ENCODE measurements around the gene PMPCA. TPM values are rescaled to one million over a fixed set of nuclear protein-coding genes. Genes with fewer than 3 reads are reported as not detected.

The PMPCA gene
- total RNA-seq, 2 experiments from 2014 or later = 107 to 109 TPM

DNA sequence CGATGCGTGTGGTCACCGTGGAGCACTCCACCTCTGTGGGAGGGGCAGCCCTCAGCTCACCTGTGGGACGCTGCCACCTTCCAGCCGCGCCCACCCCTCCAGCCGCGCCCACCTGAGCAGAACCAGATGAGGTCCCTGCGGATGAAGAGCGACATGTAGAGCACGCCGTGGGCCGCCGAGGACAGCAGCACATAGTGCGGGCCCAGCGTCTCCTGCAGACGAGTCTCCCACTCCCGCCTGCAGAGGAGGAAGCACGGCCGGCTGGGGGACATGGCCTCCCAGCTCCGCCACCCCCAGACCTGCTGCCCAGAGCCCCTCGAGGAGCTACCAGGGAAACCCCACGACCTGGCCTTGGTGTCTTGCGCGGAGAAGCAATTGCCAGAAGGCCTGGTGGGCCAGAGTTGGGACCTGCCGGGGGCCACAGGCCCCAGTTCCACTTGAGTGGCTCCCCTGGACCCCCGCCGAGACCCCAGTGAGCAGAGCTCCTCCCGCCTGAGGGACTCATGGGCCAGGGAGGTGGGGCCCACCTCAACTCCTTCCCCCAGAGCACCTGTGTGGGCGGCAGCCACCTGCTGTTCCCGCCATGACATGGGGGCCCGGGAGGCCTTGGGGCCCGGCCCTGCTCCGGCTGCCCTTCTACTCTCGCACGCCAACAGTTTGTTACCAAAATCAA is 22.7 kb downstream of the PMPCA start:
- intact Hi-C loops (cut with DNase I, micrococcal nuclease) = no loop called here
- Histone ChIP-seq H3K27me3 (ENCODE audit: control insufficient read depth in 1 of 2, insufficient read depth in 2 of 2, low read length in 2 of 2) (no peaks in the 10 kb centered on the region), H3K4me1 (ENCODE audit: insufficient read depth, low read length) (peaks cover 23% of the 10 kb centered on the region), H3K9me3 (ENCODE audit: control insufficient read depth in 1 of 2, insufficient read depth in 1 of 2, low read length in 2 of 2) (no peaks in the 10 kb centered on the region), H3K27ac (ENCODE audit: low read depth in 1 of 2, low read length in 2 of 2) (no peak overlapping the region), H3K4me3 (ENCODE audit: low read length) (no peak overlapping the region), H3K36me3 (ENCODE audit: insufficient read depth, low read length) (peaks cover 23% of the 10 kb centered on the region)
- peaks cover 18% of the 10 kb centered on the region for H3K4me1 Mint-ChIP-seq (ENCODE audit: low read depth)
- H3K27ac Mint-ChIP-seq = no peak overlapping the region
- H3K36me3 Mint-ChIP-seq (ENCODE audit: low read depth) = peaks cover 22% of the 10 kb centered on the region
- POLR2A ChIA-PET = no interaction called here
- TF ChIP-seq, protein P1, sequence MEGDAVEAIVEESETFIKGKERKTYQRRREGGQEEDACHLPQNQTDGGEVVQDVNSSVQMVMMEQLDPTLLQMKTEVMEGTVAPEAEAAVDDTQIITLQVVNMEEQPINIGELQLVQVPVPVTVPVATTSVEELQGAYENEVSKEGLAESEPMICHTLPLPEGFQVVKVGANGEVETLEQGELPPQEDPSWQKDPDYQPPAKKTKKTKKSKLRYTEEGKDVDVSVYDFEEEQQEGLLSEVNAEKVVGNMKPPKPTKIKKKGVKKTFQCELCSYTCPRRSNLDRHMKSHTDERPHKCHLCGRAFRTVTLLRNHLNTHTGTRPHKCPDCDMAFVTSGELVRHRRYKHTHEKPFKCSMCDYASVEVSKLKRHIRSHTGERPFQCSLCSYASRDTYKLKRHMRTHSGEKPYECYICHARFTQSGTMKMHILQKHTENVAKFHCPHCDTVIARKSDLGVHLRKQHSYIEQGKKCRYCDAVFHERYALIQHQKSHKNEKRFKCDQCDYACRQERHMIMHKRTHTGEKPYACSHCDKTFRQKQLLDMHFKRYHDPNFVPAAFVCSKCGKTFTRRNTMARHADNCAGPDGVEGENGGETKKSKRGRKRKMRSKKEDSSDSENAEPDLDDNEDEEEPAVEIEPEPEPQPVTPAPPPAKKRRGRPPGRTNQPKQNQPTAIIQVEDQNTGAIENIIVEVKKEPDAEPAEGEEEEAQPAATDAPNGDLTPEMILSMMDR (IDR thresholded peaks at IDR 0.05) = no peak
- CTCF ChIA-PET = no interaction called here
- H3K9me3 Mint-ChIP-seq = no peaks in the 10 kb centered on the region
- peak in 1 of 14 experiments; percentile 27 for DNase-seq
- no peaks in the 10 kb centered on the region for H3K27me3 Mint-ChIP-seq
- ATAC-seq (ENCODE audit: poor library complexity) = no peak
- no peak overlapping the region for H3K4me3 Mint-ChIP-seq

DNA sequence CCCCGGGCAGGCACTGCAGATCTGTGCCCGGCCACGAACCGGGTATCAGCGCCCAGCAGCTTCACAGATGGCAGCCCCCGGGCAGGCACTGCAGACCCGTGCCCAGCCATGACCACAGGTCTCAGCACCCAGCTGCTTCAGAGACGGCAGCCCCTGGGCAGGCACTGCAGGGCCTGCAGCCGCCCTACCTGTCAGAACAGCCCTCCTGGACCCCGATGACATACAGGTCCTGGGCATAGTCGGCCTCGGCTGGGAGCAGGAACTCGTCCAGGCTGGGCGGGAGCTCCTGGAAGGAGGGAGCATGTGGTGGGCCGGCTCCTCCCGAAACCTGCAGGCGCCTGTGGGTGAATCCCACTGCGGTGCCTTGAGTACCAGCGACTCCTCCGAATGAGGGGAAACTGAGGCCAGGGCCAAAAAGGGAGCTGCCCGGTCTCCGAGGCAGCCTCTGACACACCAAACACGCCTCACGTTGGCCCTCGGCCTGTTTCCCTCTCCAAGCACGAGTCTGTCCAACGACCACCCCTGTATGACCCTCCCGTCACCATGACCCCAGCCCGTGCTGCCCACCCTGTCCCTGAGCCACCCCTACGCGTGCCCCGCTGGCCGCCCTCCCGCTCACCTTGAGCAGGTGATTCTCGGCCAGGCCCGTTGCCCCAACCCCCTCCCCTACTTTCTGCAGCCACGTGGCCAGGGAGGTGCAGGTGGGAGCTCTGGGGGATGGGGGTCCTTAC is 23.6 kb downstream of the PMPCA start:
- ChIA-PET CTCF (no interaction called here), POLR2A (no interaction called here)
- H3K27ac ChIP-seq (ENCODE audit: low read depth in 1 of 2, low read length in 2 of 2) = no peak overlapping the region
- intact Hi-C loops (cut with DNase I, micrococcal nuclease) = no loop called here
- H3K9me3 Mint-ChIP-seq = no peaks in the 10 kb centered on the region
- peaks cover 30% of the 10 kb centered on the region for H3K4me1 ChIP-seq (ENCODE audit: insufficient read depth, low read length)
- peak in 1 of 14 experiments; percentile 27 for DNase-seq
- no peaks in the 10 kb centered on the region for H3K9me3 ChIP-seq (ENCODE audit: control insufficient read depth in 1 of 2, insufficient read depth in 1 of 2, low read length in 2 of 2)
- no peaks in the 10 kb centered on the region for H3K27me3 ChIP-seq (ENCODE audit: control insufficient read depth in 1 of 2, insufficient read depth in 2 of 2, low read length in 2 of 2)
- H3K4me3 Mint-ChIP-seq = no peak overlapping the region
- H3K27ac Mint-ChIP-seq = no peak overlapping the region
- ATAC-seq (ENCODE audit: poor library complexity) = no peak
- no peak overlapping the region for H3K4me3 ChIP-seq (ENCODE audit: low read length)
- H3K36me3 ChIP-seq (ENCODE audit: insufficient read depth, low read length) = peaks cover 23% of the 10 kb centered on the region
- peaks cover 21% of the 10 kb centered on the region for H3K4me1 Mint-ChIP-seq (ENCODE audit: low read depth)
- peaks cover 21% of the 10 kb centered on the region for H3K36me3 Mint-ChIP-seq (ENCODE audit: low read depth)
- no peaks in the 10 kb centered on the region for H3K27me3 Mint-ChIP-seq
- TF ChIP-seq, protein P1 (IDR thresholded peaks at IDR 0.05) = no peak

DNA sequence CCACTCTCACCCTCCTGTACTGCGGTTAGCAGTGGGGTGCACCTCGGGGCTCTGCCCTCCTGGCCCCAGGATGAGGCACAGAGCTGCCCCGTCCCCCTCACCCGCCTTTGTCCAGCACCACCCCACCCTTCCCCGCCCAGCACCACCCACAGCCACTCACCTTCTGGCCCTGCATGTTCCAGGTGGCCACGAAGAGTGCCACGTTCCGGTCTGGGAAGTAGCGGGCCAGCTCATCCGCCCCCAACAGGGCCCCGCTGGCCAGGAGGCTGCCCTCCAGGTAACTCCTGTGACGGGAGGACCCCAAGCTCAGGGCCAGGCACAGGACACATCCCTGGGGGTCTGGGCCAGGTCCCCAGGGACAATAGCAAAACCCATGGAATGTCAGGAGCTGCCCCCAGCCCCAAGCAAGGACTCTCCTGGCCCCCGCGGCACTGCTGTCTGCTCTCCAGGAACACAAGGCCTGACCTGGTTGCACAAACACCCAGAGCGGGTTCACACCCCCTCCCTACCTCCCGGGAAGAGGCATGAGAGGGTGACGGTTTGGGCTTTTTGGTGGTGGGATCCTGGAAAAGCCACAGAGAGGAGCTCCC is 24.2 kb downstream of the PMPCA start:
- Histone ChIP-seq H3K27ac (ENCODE audit: low read depth in 1 of 2, low read length in 2 of 2) (no peak overlapping the region), H3K4me1 (ENCODE audit: insufficient read depth, low read length) (peaks cover 30% of the 10 kb centered on the region), H3K27me3 (ENCODE audit: control insufficient read depth in 1 of 2, insufficient read depth in 2 of 2, low read length in 2 of 2) (no peaks in the 10 kb centered on the region), H3K4me3 (ENCODE audit: low read length) (no peak overlapping the region), H3K36me3 (ENCODE audit: insufficient read depth, low read length) (peaks cover 19% of the 10 kb centered on the region), H3K9me3 (ENCODE audit: control insufficient read depth in 1 of 2, insufficient read depth in 1 of 2, low read length in 2 of 2) (no peaks in the 10 kb centered on the region)
- peaks cover 21% of the 10 kb centered on the region for H3K4me1 Mint-ChIP-seq (ENCODE audit: low read depth)
- intact Hi-C loops (cut with DNase I, micrococcal nuclease) = no loop called here
- TF ChIP-seq, protein P1 (IDR thresholded peaks at IDR 0.05) = no peak
- DNase-seq = no peak
- no peaks in the 10 kb centered on the region for H3K9me3 Mint-ChIP-seq
- no peak overlapping the region for H3K4me3 Mint-ChIP-seq
- H3K27ac Mint-ChIP-seq = no peak overlapping the region
- peaks cover 16% of the 10 kb centered on the region for H3K36me3 Mint-ChIP-seq (ENCODE audit: low read depth)
- H3K27me3 Mint-ChIP-seq = no peaks in the 10 kb centered on the region
- ChIA-PET CTCF (no interaction called here), POLR2A (no interaction called here)
- no peak for ATAC-seq (ENCODE audit: poor library complexity)
